Measurements from ENCODE around the gene GLYATL3.

GRCh38 chr6:49540614-49541013 is 40.9 kb downstream of the GLYATL3 start:
- TF ChIP-seq REST (IDR thresholded peaks at IDR 0.05; ENCODE audit: low read depth, low read length) (no peak), CTCF (IDR thresholded peaks at IDR 0.05) (no peak), PBX3 (IDR thresholded peaks at IDR 0.05) (no peak), MAX (IDR thresholded peaks at IDR 0.05; ENCODE audit: low read depth) (no peak), TAF1 (IDR thresholded peaks at IDR 0.05; ENCODE audit: borderline replicate concordance, low read depth, low read length) (no peak), GABPA (IDR thresholded peaks at IDR 0.05; ENCODE audit: low read depth) (no peak), EZH2phosphoT487 (IDR thresholded peaks at IDR 0.05; ENCODE audit: borderline replicate concordance, low read depth) (no peak), CHD2 (IDR thresholded peaks at IDR 0.05; ENCODE audit: low read length, partially characterized antibody) (no peak), EP300 (IDR thresholded peaks at IDR 0.05; ENCODE audit: borderline replicate concordance in 1 of 2, low read depth in 1 of 2, low read length in 1 of 2) (no peak), RFX5 (IDR thresholded peaks at IDR 0.05; ENCODE audit: low read length) (no peak), RCOR1 (IDR thresholded peaks at IDR 0.05; ENCODE audit: low read length) (no peak), FOXM1 (IDR thresholded peaks at IDR 0.05; ENCODE audit: low read depth) (no peak), MXI1 (IDR thresholded peaks at IDR 0.05; ENCODE audit: low read depth, low read length) (no peak), SIN3A (IDR thresholded peaks at IDR 0.05; ENCODE audit: borderline replicate concordance, low read depth, low read length) (no peak)

All from SK-N-SH (cell line).